B cell (primary cell): ENCODE measurements around the gene ALDH3A1. TPM values are rescaled to one million over a fixed set of nuclear protein-coding genes. Genes with fewer than 3 reads are reported as not detected.

Source experiments
- ATAC-seq: fragments of 200-7000 bp; cut with Tn5 transposase; one replicate; pipeline ENCODE4 v1.10.0; 2021; ENCODE audit warnings: low read depth, mild to moderate bottlenecking, moderate number of reproducible peaks, moderate library complexity
- CTCF ChIA-PET: fragments of 350-600 bp; sonication (Branson Sonifier 250); formaldehyde crosslinking; loops from one replicate; lab custom pipeline; 2021; ENCODE audit warnings: antibody characterized with exemption, inconsistent platforms; lab: Charles Lee
- POLR2A ChIA-PET: fragments of 350-600 bp; sonication (Branson Sonifier 250); formaldehyde crosslinking; loops from one replicate; lab custom pipeline; 2021; ENCODE audit warnings: antibody characterized with exemption; lab: Charles Lee
- DNase-seq: peaks from one replicate; pipeline ENCODE4 v3.0.0; 2013
- H2AFZ ChIP-seq: 2 replicates; pipeline ENCODE4 v1.6.1; 2012; ENCODE audit warnings: mild to moderate bottlenecking, low read depth, low read length; ENCODE audit not compliant: insufficient read depth, poor library complexity, severe bottlenecking
- H3K27ac ChIP-seq, 2 donors: 1 replicate in 1 of 2; 2 replicates in 1 of 2; pipeline ENCODE4 v1.5.1; 2012 to 2013; ENCODE audit warnings: low read length in 2 of 2, mild to moderate bottlenecking in 2 of 2, moderate library complexity in 1 of 2
- H3K27me3 ChIP-seq, 4 experiments: fragments of 200-600 bp in 1 of 4; sonication (generic) in 1 of 4; replicated peaks in 1 of 4; 1 replicate in 2 of 4; 2 replicates in 2 of 4; pipeline versions ENCODE4 v1.6.1 to v1.7.0; 2013 to 2016; ENCODE audit warnings: low read length in 3 of 4, mild to moderate bottlenecking in 2 of 4, mixed read lengths in 1 of 4, moderate library complexity in 1 of 4; ENCODE audit not compliant: insufficient read depth in 4 of 4, control insufficient read depth in 3 of 4; ENCODE audit errors: control extremely low read depth in 1 of 4
- H3K36me3 ChIP-seq, 2 experiments: replicated peaks in 1 of 2; 1 replicate in 1 of 2; 2 replicates in 1 of 2; pipeline versions ENCODE4 v1.6.1 to v1.7.1; 2013; ENCODE audit warnings: low read length in 1 of 2; ENCODE audit not compliant: insufficient read depth in 2 of 2, control insufficient read depth in 1 of 2; ENCODE audit errors: control extremely low read depth in 1 of 2, extremely low read depth in 1 of 2
- H3K4me1 ChIP-seq, 2 donors: fragments of 200-600 bp in 1 of 2; sonication (generic) in 1 of 2; 1 replicate in 1 of 2; 2 replicates in 1 of 2; pipeline versions ENCODE4 v1.5.1 to v1.6.1; 2013 to 2017; ENCODE audit warnings: low read length in 2 of 2; ENCODE audit not compliant: control insufficient read depth in 2 of 2, insufficient read depth in 2 of 2
- H3K4me2 ChIP-seq: replicated peaks from 2 replicates; pipeline ENCODE3; 2012; ENCODE audit warnings: mild to moderate bottlenecking, low read depth, low read length; ENCODE audit not compliant: poor library complexity, severe bottlenecking
- H3K4me3 ChIP-seq, 5 experiments: fragments of 200-600 bp in 1 of 5; sonication (generic) in 1 of 5; 1 replicate in 3 of 5; 2 replicates in 2 of 5; pipeline versions ENCODE4 v1.5.1 to v1.7.0; 2011 to 2016; ENCODE audit warnings: low read length in 4 of 5, mild to moderate bottlenecking in 4 of 5, low read depth in 2 of 5, control low read depth in 1 of 5, moderate library complexity in 1 of 5; ENCODE audit not compliant: insufficient read depth in 1 of 5; ENCODE audit errors: control extremely low read depth in 1 of 5, extremely low read depth in 1 of 5
- H3K79me2 ChIP-seq: fragments of 200-600 bp; sonication (generic); one replicate; pipeline ENCODE4 v1.6.0; 2016; ENCODE audit warnings: low read length; ENCODE audit not compliant: control insufficient read depth, insufficient read depth
- H3K9ac ChIP-seq: fragments of 200-600 bp; sonication (generic); 2 replicates; pipeline ENCODE4 v1.6.1; 2017; ENCODE audit warnings: mild to moderate bottlenecking, low read length, moderate library complexity
- H3K9me3 ChIP-seq, 3 donors: one replicate each; pipeline versions ENCODE4 v1.6.1 to v1.7.1; 2013; ENCODE audit warnings: low read length in 2 of 3; ENCODE audit not compliant: control insufficient read depth in 2 of 3, insufficient read depth in 1 of 3; ENCODE audit errors: control extremely low read depth in 1 of 3
- H4K20me1 ChIP-seq: 2 replicates; pipeline ENCODE4 v1.6.0; 2012; ENCODE audit warnings: mild to moderate bottlenecking, low read length; ENCODE audit not compliant: insufficient read depth, control insufficient read depth, poor library complexity, severe bottlenecking
- H3K27ac Mint-ChIP-seq: one replicate; pipeline ENCODE4 v1.8.0; 2021; ENCODE audit warnings: mixed read lengths
- H3K27me3 Mint-ChIP-seq: one replicate; pipeline ENCODE4 v1.8.0; 2021; ENCODE audit warnings: mixed read lengths
- H3K4me1 Mint-ChIP-seq: one replicate; pipeline ENCODE4 v1.8.0; 2021; ENCODE audit warnings: mixed read lengths
- H3K4me3 Mint-ChIP-seq: one replicate; pipeline ENCODE4 v1.8.0; 2021; ENCODE audit warnings: mixed read lengths
- H3K9me3 Mint-ChIP-seq: one replicate; pipeline ENCODE4 v1.8.0; 2022; ENCODE audit warnings: mixed read lengths; ENCODE audit not compliant: insufficient read depth
- EZH2 ChIP-seq: IDR thresholded peaks from 2 replicates; pipeline ENCODE4 v1.6.1; 2012; ENCODE audit warnings: borderline replicate concordance, low read depth, mild to moderate bottlenecking, moderate library complexity, low read length; ENCODE audit not compliant: insufficient read depth, poor library complexity, severe bottlenecking
- WGBS: methylation state at CpG from one replicate; pipeline ENCODE4 v1.1.5; 2013; ENCODE audit warnings: missing lambda C conversion rate; ENCODE audit not compliant: insufficient coverage; 5-methylcytosine and 5-hydroxymethylcytosine counted together
- intact Hi-C: fragments of 100-400 bp; cut with micrococcal nuclease; formaldehyde crosslinking; loops from one replicate; pipeline ENCODE4 v1.10.0; 2022
- polyA plus RNA-seq: library from polyadenylated mRNA; depleted of rRNA; stranded (reverse); fragments of >200 nt; gene quantifications from 2 replicates; pipeline ENCODE4 v1.2.3, GENCODE V29; 2012
- total RNA-seq, 2 donors: library from RNA; stranded (reverse); fragments of 120-200 nt in 1 of 2; gene quantifications; 1 replicate in 1 of 2; 2 replicates in 1 of 2; pipeline versions ENCODE4 v1.2.3 to v1.2.4, GENCODE V29; 2013 to 2022
- TF ChIP-seq, protein P1 (sequence below): fragments of 200-600 bp; IDR thresholded peaks from one replicate; pipeline ENCODE4 v1.8.0; 2022; ENCODE audit warnings: antibody characterized with exemption, mild to moderate bottlenecking

The ALDH3A1 gene
- total and polyA plus RNA-seq, 2 donors (not counting 1 experiment from before 2014, with no cell fraction given): not detected

DNA sequence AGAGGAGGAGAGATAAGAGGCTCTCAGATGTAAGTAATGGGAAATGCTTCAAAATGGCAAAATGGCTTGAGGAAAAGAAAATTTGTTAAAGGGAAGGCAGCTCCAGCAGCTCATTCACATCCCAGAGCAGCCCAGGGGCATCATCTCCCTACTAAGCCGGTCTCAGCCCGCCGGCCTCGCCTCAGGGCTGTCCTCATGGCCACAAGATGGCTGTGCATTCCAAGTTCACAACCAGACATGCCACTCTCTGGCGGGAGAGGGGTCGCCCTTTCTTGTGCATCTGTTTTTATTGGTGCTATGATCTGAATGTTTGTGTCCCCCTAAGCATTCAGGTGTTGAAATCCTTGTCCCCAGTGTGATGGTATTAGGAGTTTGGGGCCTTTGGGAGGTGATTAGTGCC, 18.2 kb downstream of the ALDH3A1 start:
- WGBS: 100% methylated on average over 6 of the region's 6 CpGs
- peaks cover 5% of the 10 kb centered on the region for H3K4me1 Mint-ChIP-seq
- peaks cover 3% of the 10 kb centered on the region in 2 donors for H3K4me1 ChIP-seq
- no peaks in the 10 kb centered on the region for H3K27me3 ChIP-seq
- ChIA-PET POLR2A (no interaction called here), CTCF (no interaction called here)
- no peak overlapping the region for H3K9ac ChIP-seq
- H3K9me3 ChIP-seq: no peaks in the 10 kb centered on the region
- H3K36me3 ChIP-seq: no peaks in the 10 kb centered on the region
- H3K27ac Mint-ChIP-seq: no peak overlapping the region
- no peaks in the 10 kb centered on the region for H3K27me3 Mint-ChIP-seq
- ATAC-seq (no peak), DNase-seq (no peak)
- no peaks in the 10 kb centered on the region for H3K79me2 ChIP-seq
- no peak overlapping the region for H3K4me2 ChIP-seq
- H3K27ac ChIP-seq: no peak overlapping the region
- no peaks in the 10 kb centered on the region for H4K20me1 ChIP-seq
- intact Hi-C loops: no loop called here
- H2AFZ ChIP-seq: no peak overlapping the region
- no peak overlapping the region for H3K4me3 Mint-ChIP-seq
- TF ChIP-seq, protein P1, sequence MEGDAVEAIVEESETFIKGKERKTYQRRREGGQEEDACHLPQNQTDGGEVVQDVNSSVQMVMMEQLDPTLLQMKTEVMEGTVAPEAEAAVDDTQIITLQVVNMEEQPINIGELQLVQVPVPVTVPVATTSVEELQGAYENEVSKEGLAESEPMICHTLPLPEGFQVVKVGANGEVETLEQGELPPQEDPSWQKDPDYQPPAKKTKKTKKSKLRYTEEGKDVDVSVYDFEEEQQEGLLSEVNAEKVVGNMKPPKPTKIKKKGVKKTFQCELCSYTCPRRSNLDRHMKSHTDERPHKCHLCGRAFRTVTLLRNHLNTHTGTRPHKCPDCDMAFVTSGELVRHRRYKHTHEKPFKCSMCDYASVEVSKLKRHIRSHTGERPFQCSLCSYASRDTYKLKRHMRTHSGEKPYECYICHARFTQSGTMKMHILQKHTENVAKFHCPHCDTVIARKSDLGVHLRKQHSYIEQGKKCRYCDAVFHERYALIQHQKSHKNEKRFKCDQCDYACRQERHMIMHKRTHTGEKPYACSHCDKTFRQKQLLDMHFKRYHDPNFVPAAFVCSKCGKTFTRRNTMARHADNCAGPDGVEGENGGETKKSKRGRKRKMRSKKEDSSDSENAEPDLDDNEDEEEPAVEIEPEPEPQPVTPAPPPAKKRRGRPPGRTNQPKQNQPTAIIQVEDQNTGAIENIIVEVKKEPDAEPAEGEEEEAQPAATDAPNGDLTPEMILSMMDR: no peak
- TF ChIP-seq EZH2: no peak
- no peaks in the 10 kb centered on the region for H3K9me3 Mint-ChIP-seq
- H3K4me3 ChIP-seq: no peak overlapping the region

DNA sequence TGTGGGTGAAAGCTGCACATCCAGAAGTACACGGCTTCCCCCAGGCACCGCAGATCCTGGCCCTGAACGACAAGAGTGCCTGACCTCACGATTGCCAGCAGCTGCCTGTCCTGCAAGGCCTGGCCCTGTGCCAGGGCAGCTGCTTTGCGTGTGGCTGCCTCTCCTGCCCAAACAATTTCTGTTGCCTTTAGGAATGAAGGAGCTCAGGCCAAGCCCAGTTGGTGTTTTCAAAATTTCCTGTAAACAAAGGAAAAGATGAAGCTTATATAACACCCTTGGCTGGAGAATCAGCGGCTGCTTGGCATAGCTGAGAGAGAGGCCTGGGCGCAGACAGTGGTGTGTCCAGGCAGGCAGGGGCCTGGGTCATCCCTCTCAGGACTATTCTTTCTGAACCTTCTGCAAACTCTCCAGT, 20.0 kb downstream of the ALDH3A1 start:
- Histone ChIP-seq H3K79me2 (no peaks in the 10 kb centered on the region), H3K4me2 (no peak overlapping the region)
- POLR2A ChIA-PET: no interaction called here

More for the DNA sequence above, 20.0 kb downstream of the ALDH3A1 start:
- Histone ChIP-seq H3K27me3 (no peaks in the 10 kb centered on the region), H2AFZ (no peak overlapping the region), H3K9ac (no peak overlapping the region), H3K9me3 (no peaks in the 10 kb centered on the region), H3K4me3 (no peak overlapping the region), H3K27ac (no peak overlapping the region), H4K20me1 (no peaks in the 10 kb centered on the region), H3K4me1 (peaks cover 12% of the 10 kb centered on the region in 2 donors), H3K36me3 (no peaks in the 10 kb centered on the region)
- TF ChIP-seq EZH2: no peak
- TF ChIP-seq, protein P1: no peak
- ATAC-seq (no peak), DNase-seq (no peak)
- no peaks in the 10 kb centered on the region for H3K9me3 Mint-ChIP-seq
- WGBS: 51% methylated on average over 7 of the region's 7 CpGs
- CTCF ChIA-PET: interaction anchor here (1.3 to 1.6 kb wide), 3 partner anchors 13 to 34 kb away, joined by 5 to 7 read pairs (median 7); no protein-coding TSS in a partner anchor
- intact Hi-C loops: no loop called here
- no peak overlapping the region for H3K27ac Mint-ChIP-seq
- no peaks in the 10 kb centered on the region for H3K27me3 Mint-ChIP-seq
- peaks cover 12% of the 10 kb centered on the region for H3K4me1 Mint-ChIP-seq
- no peak overlapping the region for H3K4me3 Mint-ChIP-seq
